ENCODE data around the gene CISTR.

GRCh38 chr12:53699678-53700025, 52.1 kb downstream of the CISTR start:
- TF ChIP-seq CTCF (IDR thresholded peaks at IDR 0.05; ENCODE audit: low read depth, low read length) (no peak), POLR2A (IDR thresholded peaks at IDR 0.05; ENCODE audit: extremely low read depth, insufficient read length) (no peak), MAX (IDR thresholded peaks at IDR 0.05; ENCODE audit: low read depth, low read length) (no peak), MYC (IDR thresholded peaks at IDR 0.05; ENCODE audit: low read depth, low read length) (no peak)

All from NB4 (cell line).